Stimulated activated CD8-positive, alpha-beta memory T cell treated with anti-CD3 and anti-CD28 coated beads, Interleukin-7, amount 100 ng/mL, for 4 hours (primary cell): Measurements from ENCODE around the gene CMSS1.
"Not testable (repeated sequence)": the region's sequence is repeated elsewhere in the genome, so short reads cannot be mapped to it uniquely, and the experiment has no call there.

Experiments
- DNase-seq, 2 donors: peaks; one replicate each; pipeline ENCODE4 v3.0.0-alpha.2; 2020; ENCODE audit warnings: low read depth in 2 of 2

CMSS1 gene

GRCh38 chr3:100024520-100025303 is 207.1 kb downstream of the CMSS1 start:
- no peak for DNase-seq

DNA sequence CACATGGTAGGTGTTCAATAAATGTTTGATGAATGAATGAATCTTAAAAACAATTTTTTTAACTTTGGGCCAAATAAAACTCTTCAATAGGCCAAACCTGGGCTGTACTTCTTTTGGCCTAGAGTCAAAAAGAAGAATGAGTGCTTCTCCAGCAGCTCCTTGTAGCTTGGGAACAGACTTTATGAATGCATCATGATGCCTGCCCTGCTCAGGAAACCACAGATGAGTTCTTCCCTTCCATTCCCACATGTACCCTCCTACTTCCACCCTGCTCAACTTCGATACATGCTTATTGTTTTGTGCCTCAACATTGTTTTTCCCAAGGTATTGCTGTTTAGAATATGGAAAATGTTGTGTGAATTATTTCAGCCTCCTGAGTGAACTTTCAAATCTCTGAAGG is 209.7 kb downstream of the CMSS1 start:
- DNase-seq, result no peak

- no peak for DNase-seq
Measured at GRCh38 chr3:100029052-100029451, 211.4 kb downstream of the CMSS1 start.

- DNase-seq, result no peak
Measured at GRCh38 chr3:100029689-100030088, 212.0 kb downstream of the CMSS1 start.

DNA sequence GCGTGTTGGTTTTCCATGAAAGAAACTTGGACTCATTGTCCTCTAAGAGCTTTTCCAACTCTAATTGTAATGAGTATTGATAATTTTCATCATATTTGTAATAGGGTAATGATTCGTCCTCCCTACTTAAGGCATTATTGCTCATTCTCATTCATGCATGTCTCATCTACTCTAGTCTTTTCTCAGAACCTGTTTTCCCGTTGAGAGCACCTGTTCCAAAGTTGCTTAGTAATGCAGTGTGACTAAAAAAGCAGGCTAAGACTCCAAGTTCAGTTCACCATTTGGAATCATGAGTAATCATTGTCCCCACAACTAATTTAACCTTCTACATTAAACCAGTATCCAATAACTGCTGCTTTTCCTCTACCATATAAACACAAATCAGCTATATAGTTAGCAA is 212.7 kb downstream of the CMSS1 start:
- no peak for DNase-seq

DNA sequence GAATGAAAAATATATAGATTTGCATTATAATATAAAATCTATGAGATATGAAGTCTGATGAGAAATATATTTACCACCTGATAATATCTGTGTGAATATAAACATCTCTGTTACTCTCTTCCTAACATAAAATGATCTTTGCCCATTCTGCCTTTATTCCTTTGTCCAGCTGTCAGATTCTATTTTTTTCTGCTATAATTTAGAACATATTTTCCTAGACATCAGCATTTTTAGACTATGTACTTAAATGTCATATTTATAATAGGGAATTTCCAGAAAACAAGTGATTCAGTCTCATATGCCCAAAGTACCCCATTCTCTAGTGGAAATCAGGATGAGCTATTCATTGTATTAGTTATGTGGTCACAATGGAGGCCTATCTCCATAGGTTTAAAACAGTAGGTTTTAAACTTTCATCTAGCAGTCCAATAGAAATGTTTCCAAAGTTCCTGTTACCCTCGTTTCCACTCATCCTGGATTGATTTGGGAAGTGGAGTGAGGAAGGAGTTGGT is 213.3 kb downstream of the CMSS1 start:
- no peak for DNase-seq

DNA sequence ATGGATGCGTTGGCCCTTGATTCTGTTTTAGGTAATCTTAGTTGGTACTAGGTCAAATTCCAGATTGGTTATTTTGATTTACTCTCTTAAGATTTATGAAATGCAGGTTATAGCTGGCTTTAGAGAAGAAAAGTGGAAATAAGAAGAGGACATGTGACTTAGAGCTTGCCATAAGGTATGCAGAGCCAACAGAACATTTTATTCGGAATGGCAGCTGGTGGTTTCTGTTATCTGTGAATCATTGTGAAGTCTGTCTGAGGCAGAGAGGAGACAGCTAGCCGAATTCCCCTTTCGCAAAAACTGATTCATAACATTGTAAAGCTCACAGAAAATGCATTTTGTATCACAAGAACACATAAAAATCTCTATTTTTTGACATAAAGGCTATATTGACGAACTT is 214.6 kb downstream of the CMSS1 start:
- DNase-seq, result no peak

DNA sequence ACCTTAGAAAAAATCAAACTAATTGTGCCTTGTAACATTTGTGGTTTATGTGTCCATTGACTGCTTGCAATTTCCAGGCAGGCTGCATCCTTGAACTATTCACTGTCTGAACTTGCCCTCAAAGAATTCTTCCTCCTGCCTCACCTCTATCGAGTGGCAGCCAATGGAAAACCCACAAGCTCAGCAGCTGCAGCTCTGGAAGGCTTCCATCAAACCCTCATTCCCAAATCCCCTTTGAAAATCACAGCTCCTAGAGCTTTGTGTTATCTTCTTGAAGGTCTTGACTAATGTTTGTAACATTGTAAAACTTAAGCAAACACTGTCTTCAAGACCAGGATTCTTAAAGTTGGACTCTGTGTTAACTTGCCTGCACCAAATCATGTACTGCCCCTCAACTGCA is 215.5 kb downstream of the CMSS1 start:
- DNase-seq, result no peak

GRCh38 chr3:100033903-100034471 is 216.3 kb downstream of the CMSS1 start:
- DNase-seq, result no peak

- no peak for DNase-seq
Measured at GRCh38 chr3:100039075-100039474, 221.4 kb downstream of the CMSS1 start.

DNA sequence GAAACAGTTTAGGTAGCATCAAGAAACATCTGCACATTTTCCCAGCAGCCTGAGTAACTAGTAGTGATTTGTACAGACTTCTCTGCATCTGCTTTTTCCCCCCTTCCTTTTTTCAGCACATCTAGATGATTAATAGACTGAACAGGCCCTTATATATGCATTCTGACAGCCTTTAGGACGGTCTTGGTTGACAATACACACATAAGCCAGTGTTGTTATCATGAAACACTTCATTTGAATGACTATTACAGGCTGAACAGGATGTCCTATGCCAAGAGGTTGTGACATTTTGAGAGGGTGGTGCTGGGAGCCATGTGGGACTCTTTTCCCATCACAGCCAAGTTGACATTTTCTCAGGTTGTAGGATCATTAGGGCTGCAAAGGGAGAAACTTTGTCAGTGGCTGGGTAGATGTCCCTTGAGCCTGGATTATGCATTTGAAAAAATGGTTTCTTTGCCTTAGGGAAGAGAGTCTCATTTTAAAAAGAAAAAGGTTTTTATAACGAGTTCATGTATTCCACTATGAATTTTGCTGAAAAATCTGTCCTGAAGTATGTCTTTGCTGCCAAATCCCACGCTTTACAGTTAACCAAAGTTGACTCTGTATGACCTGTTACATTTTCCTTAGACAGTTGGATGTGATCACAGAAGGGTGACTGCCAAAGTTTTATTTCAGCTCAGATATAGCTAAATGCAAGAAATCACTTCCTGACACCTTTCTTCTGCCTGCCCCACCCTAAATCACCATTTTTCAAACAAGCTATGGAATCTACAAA is 223.0 kb downstream of the CMSS1 start:
- DNase-seq, result no peak

- no peak for DNase-seq
Measured at GRCh38 chr3:100041328-100041749, 223.7 kb downstream of the CMSS1 start.

DNA sequence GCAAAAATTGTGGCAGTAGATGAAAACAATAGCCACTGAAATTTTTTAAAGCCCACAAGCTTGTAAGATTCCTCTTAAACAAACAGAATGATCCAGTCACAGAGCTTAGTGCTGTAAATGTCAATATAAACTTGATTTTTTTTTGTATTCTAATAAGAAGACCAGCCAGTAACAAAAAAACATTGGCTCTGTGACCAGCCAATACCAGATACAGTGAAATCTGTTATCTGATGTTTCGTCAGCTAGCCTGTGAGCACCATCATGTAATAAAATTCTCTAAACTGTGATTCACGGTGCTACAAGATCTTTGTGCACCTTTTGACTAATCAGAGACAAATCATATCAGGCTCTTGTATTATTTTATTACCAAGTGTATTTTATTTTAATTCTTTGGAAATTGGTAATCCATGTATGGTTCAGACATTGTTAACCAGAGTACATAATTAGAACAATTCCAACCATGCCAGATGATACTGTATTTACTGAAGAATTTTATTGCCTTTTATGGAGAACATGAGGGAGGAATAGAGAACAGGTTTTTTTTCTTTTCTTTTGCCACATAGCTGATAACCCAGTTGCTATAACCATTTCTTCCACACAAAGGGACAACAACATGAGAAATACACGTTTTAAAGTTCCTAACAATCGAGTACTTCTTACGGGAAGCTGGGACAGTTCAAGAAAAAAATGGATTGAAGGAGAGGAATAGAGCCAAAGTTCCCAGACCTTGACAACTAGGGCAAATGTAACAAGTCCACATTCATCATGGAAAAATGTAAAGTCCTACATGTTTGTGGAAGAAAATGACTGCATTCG is 224.7 kb downstream of the CMSS1 start:
- DNase-seq, result no peak

DNA sequence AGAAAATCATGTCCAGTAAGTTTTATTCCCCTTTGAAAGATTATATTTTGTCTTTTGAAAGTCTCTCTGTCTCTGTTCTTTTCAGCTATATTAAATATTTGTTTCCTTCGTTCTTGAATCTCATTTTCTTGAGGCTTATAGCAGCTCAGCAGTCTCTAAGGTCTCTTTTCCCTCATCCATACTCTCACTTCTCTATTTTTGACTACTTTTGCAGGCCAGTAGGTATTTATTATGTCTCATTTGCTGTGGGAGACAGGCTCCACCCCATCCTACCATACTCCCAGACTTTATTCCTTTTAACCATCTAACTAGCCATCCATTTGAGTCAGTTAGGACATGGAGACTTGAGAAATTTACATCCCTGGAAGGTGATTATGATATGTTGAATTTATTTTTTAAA is 225.6 kb downstream of the CMSS1 start:
- DNase-seq, result no peak

GRCh38 chr3:100044369-100044768 is 226.7 kb downstream of the CMSS1 start:
- DNase-seq, result no peak

- no peak for DNase-seq
Measured at GRCh38 chr3:100045696-100046095, 228.0 kb downstream of the CMSS1 start.

GRCh38 chr3:100046986-100047385 is 229.3 kb downstream of the CMSS1 start:
- DNase-seq, result no peak

GRCh38 chr3:100047455-100048141 is 229.9 kb downstream of the CMSS1 start:
- DNase-seq, result no peak

DNA sequence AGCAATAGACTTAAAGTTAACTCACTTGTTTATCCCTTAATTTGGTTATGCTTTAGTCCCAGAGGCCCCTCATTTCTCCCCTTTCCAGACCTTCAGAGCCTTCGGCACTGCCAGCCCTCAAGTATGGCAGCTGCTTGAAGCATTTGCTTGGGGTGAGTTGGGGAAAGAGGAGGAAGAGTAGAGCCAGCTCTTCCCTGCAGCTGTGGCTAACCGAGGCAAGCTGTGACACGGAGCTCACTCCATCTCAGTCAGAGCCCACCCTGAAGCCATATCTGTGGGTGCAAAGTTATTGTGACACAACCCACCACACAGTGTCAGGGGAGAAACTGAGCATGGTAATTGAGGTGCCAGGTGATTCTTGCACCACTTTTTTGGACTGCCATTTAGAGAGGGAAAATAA is 230.6 kb downstream of the CMSS1 start:
- DNase-seq, result no peak

DNA sequence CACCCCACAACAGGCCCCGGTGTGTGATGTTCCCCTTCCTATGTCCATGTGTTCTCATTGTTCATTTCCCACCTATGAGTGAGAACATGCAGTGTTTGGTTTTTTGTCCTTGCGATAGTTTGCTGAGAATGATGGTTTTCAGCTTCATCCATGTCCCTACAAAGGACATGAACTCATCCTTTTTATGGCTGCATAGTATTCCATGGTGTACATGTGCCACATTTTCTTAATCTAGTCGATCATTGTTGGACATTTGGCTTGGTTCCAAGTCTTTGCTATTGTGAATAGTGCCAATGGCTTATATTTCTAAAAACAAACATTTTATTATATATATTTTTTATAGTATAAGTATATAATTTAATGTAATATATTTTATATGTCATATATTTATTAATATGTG is 233.9 kb downstream of the CMSS1 start:
- not testable (repeated sequence) for DNase-seq

DNA sequence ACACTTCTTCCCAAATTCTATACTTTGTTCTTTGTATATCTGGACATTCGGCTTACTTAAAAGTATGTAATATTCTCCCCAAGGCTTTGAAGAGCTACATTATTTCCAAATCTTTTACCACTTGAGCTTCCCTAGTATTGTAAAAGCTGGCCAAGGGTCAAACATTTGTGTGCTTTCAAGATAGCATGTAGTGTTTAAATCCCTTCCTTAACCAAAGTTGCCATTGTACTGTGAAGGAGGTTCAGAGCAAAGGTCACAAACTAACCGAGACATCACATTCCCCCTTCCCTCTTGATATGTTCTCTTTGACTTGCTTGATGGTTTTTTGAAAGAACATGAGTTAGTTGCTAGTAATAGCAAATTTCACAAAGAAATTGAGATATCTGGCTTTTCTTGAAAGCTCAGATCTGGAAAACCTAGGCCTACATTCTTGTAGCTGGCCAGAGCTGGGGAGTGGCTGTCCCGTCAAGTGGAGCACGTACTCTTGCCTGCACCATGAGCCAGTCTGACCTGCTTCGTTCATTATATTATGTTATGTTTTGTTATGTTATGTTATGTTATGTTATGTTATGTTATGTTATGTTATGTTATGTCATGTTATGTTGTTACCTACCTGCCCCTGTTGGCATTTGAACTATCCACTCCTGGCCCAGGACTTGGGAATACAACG is 236.4 kb downstream of the CMSS1 start:
- no peak for DNase-seq
